Right atrium auricular region (tissue), 2 donors: ENCODE data around the gene MCOLN2. TPM values are rescaled to one million over a fixed set of nuclear protein-coding genes. Genes with fewer than 3 reads are reported as not detected.

Experiments used
- DNase-seq: peaks from one replicate; pipeline ENCODE4 v3.0.0-alpha.2; 2019; ENCODE audit warnings: low spot score
- H3K27ac ChIP-seq, 2 donors: fragments of 200-600 bp; sonication (generic); 1 replicate in 1 of 2; 2 replicates in 1 of 2; pipeline ENCODE4 v1.5.1; 2016 to 2019
- H3K27me3 ChIP-seq, 2 donors: fragments of 200-600 bp; sonication (generic); one replicate each; pipeline versions ENCODE4 v1.5.1 to v1.6.0; 2017 to 2019
- H3K36me3 ChIP-seq: fragments of 200-600 bp; sonication (generic); one replicate; pipeline ENCODE4 v1.5.1; 2016
- H3K4me1 ChIP-seq, 2 donors: fragments of 200-600 bp; sonication (generic); one replicate each; pipeline versions ENCODE4 v1.5.1 to v1.6.0; 2017 to 2019
- H3K4me3 ChIP-seq, 2 donors: fragments of 200-600 bp; sonication (generic); 1 replicate in 1 of 2; 2 replicates in 1 of 2; pipeline ENCODE4 v1.5.1; 2017 to 2019; ENCODE audit warnings: mild to moderate bottlenecking in 1 of 2, moderate library complexity in 1 of 2
- H3K9me3 ChIP-seq, 2 donors: fragments of 200-600 bp; sonication (generic); one replicate each; pipeline ENCODE4 v1.5.1; 2019
- CTCF ChIP-seq, 2 donors: fragments of 200-600 bp; sonication (generic); IDR thresholded peaks; one replicate each; pipeline ENCODE4 v1.5.1; 2019; ENCODE audit warnings: antibody characterized with exemption in 2 of 2
- total RNA-seq, 2 donors: library from RNA; depleted of rRNA; stranded (reverse); fragments of >200 nt; gene quantifications; one replicate each; pipeline ENCODE4 v1.1.0, GENCODE V29; 2016

MCOLN2 gene
- total RNA-seq, 2 donors from 2014 or later, result 0.90 TPM; not detected in 1

GRCh38 chr1:85028151-85028550 lies 31.2 kb upstream of the MCOLN2 start:
- H3K36me3 ChIP-seq, result no peaks in the 10 kb centered on the region
- no peak for DNase-seq
- no peak for TF ChIP-seq CTCF (IDR thresholded peaks at IDR 0.05)
- H3K9me3 ChIP-seq, result no peaks in the 10 kb centered on the region
- no peak overlapping the region for H3K4me3 ChIP-seq
- no peaks in the 10 kb centered on the region for H3K4me1 ChIP-seq
- H3K27ac ChIP-seq, result no peak overlapping the region
- H3K27me3 ChIP-seq, result no peaks in the 10 kb centered on the region

- DNase-seq, result no peak
- TF ChIP-seq CTCF (IDR thresholded peaks at IDR 0.05), result no peak
- no peaks in the 10 kb centered on the region for H3K36me3 ChIP-seq
- no peak overlapping the region for H3K27ac ChIP-seq
- no peaks in the 10 kb centered on the region for H3K27me3 ChIP-seq
- H3K4me3 ChIP-seq, result no peak overlapping the region
- no peaks in the 10 kb centered on the region for H3K9me3 ChIP-seq
- H3K4me1 ChIP-seq, result no peaks in the 10 kb centered on the region
Measured at GRCh38 chr1:85027242-85027983, 30.5 kb upstream of the MCOLN2 start.

GRCh38 chr1:85025940-85026339 lies 29.0 kb upstream of the MCOLN2 start:
- TF ChIP-seq CTCF (IDR thresholded peaks at IDR 0.05), result no peak
- Histone ChIP-seq H3K27me3 (no peaks in the 10 kb centered on the region), H3K27ac (no peak overlapping the region), H3K9me3 (no peaks in the 10 kb centered on the region), H3K4me3 (no peak overlapping the region), H3K4me1 (no peaks in the 10 kb centered on the region), H3K36me3 (no peaks in the 10 kb centered on the region)
- DNase-seq, result no peak

- no peak for DNase-seq
- Histone ChIP-seq H3K27me3 (no peaks in the 10 kb centered on the region), H3K4me3 (no peak overlapping the region), H3K27ac (no peak overlapping the region), H3K36me3 (no peaks in the 10 kb centered on the region), H3K9me3 (no peaks in the 10 kb centered on the region), H3K4me1 (no peaks in the 10 kb centered on the region)
- no peak for TF ChIP-seq CTCF (IDR thresholded peaks at IDR 0.05)
Measured at GRCh38 chr1:85024736-85025135, 27.8 kb upstream of the MCOLN2 start.

GRCh38 chr1:85022700-85023099 lies 25.8 kb upstream of the MCOLN2 start:
- H3K27me3 ChIP-seq, result no peaks in the 10 kb centered on the region
- no peak overlapping the region for H3K27ac ChIP-seq
- DNase-seq, result no peak
- H3K4me1 ChIP-seq, result no peaks in the 10 kb centered on the region
- no peak overlapping the region for H3K4me3 ChIP-seq
- no peaks in the 10 kb centered on the region for H3K9me3 ChIP-seq
- TF ChIP-seq CTCF (IDR thresholded peaks at IDR 0.05), result no peak
- H3K36me3 ChIP-seq, result no peaks in the 10 kb centered on the region

GRCh38 chr1:85019994-85020393 lies 23.1 kb upstream of the MCOLN2 start:
- H3K4me1 ChIP-seq, result no peaks in the 10 kb centered on the region
- no peak for TF ChIP-seq CTCF (IDR thresholded peaks at IDR 0.05)
- no peaks in the 10 kb centered on the region for H3K36me3 ChIP-seq
- H3K9me3 ChIP-seq, result no peaks in the 10 kb centered on the region
- H3K27me3 ChIP-seq, result no peaks in the 10 kb centered on the region
- DNase-seq, result no peak
- no peak overlapping the region for H3K27ac ChIP-seq
- no peak overlapping the region for H3K4me3 ChIP-seq
